ENCODE measurements around the gene ERMAP. TPM values are rescaled to one million over a fixed set of nuclear protein-coding genes. Genes with fewer than 3 reads are reported as not detected.
A peak's percentile ranks its signal among the peaks of the same experiment; 100 is the strongest.

The ERMAP gene
- total and polyA plus RNA-seq, 2 experiments from 2014 or later, result 1.2 to 2.2 TPM

- TF ChIP-seq REST (IDR thresholded peaks at IDR 0.05; ENCODE audit: unreplicated experiment) (no peak), JUNB (IDR thresholded peaks at IDR 0.05; ENCODE audit: unreplicated experiment) (no peak), EZH2 (IDR thresholded peaks at IDR 0.05; ENCODE audit: low read depth, unreplicated experiment) (no peak), ZNF331 (CRISPR knock-in tag; IDR thresholded peaks at IDR 0.05; ENCODE audit: low read depth) (no peak)
Measured at GRCh38 chr1:42821690-42822089, 4.8 kb downstream of the ERMAP start (continued).

- DNase-seq (ENCODE audit: low spot score), result no peak
- H3K9me2 ChIP-seq (ENCODE audit: insufficient read depth), result no peaks in the 10 kb centered on the region
- ATAC-seq, result no peak
- H2AFZ ChIP-seq, result no peak overlapping the region
- H3K36me3 Mint-ChIP-seq (ENCODE audit: low read depth), result no peaks in the 10 kb centered on the region
- no peak overlapping the region for H3K4me3 Mint-ChIP-seq
- H3K27ac ChIP-seq (ENCODE audit: low read depth), result no peak overlapping the region
- peak overlapping the region; percentile 90 for H3K27ac Mint-ChIP-seq
- no peaks in the 10 kb centered on the region for H4K20me1 ChIP-seq (replicated peaks; ENCODE audit: insufficient read depth)
- H3K27me3 Mint-ChIP-seq (ENCODE audit: insufficient read depth, low read depth, poor library complexity), result peaks cover 2% of the 10 kb centered on the region
- no peak overlapping the region for H3K4me3 ChIP-seq
- H3K27me3 ChIP-seq (ENCODE audit: insufficient read depth), result no peaks in the 10 kb centered on the region
- no peaks in the 10 kb centered on the region for H3K79me2 ChIP-seq (replicated peaks; ENCODE audit: insufficient read depth)
- H3K4me2 ChIP-seq, result no peak overlapping the region
- 0 out of 2 replicates have a peak, but pooled peaks cover 1% of the 10 kb centered on the region for H3F3A ChIP-seq (replicated peaks; ENCODE audit: low read depth)
- H3K4me1 ChIP-seq (ENCODE audit: insufficient read depth), result peaks cover 25% of the 10 kb centered on the region
- H3K9me3 Mint-ChIP-seq, result no peaks in the 10 kb centered on the region
- H3K4me1 Mint-ChIP-seq, result peaks cover 17% of the 10 kb centered on the region
- no peaks in the 10 kb centered on the region for H3K36me3 ChIP-seq (ENCODE audit: insufficient read depth)
- TF ChIP-seq ETS1 (IDR thresholded peaks at IDR 0.05), result no peak
- TF ChIP-seq CTCF (conservative IDR thresholded peaks at IDR 0.05; ENCODE audit: low read depth in 2 of 2), result no peak
- no peak for TF ChIP-seq ZNF114 (CRISPR knock-in tag; IDR thresholded peaks at IDR 0.05)
- TF ChIP-seq CREB1 (CRISPR knock-in tag; IDR thresholded peaks at IDR 0.05; ENCODE audit: low read depth), result no peak
- no peak for TF ChIP-seq REST (IDR thresholded peaks at IDR 0.05; ENCODE audit: unreplicated experiment)
- no peak for TF ChIP-seq POLR2AphosphoS5 (IDR thresholded peaks at IDR 0.05; ENCODE audit: low read depth)
- TF ChIP-seq JUNB (IDR thresholded peaks at IDR 0.05; ENCODE audit: unreplicated experiment), result no peak
- no peak for TF ChIP-seq EZH2 (IDR thresholded peaks at IDR 0.05; ENCODE audit: low read depth, unreplicated experiment)
Measured at GRCh38 chr1:42822800-42823392, 6.0 kb downstream of the ERMAP start.

Measured in GM23338 (cell line).